Occipital lobe (tissue), 2 donors: ENCODE data around the gene NUBPL. TPM values are rescaled to one million over a fixed set of nuclear protein-coding genes. Genes with fewer than 3 reads are reported as not detected.

Experiments used
- small RNA-seq: library from RNA; depleted of rRNA; stranded (forward); fragments of <200 nt; gene quantifications from one replicate; pipeline ENCODE3, GENCODE V24; 2014
- total RNA-seq: library from RNA; depleted of rRNA; stranded (reverse); fragments of >200 nt; gene quantifications from one replicate; pipeline ENCODE4 v1.2.3, GENCODE V29; 2014

The NUBPL gene
- total RNA-seq, 1 donor from 2014 or later: 17.0 TPM

Small RNA genes within 50 kb of the gene (small RNA-seq; reads per million reads assigned to genes)
- gene RNU6-455P: not detected
- gene RNU6-602P: not detected

Other genes starting within 250 kb of the NUBPL start
- 32.3 TPM for gene HEATR5A, start 140.9 kb upstream of the NUBPL start, total RNA-seq
- 77.5 TPM for gene DTD2, start 103.9 kb upstream of the NUBPL start, total RNA-seq
- gene GPR33, start 73.4 kb upstream of the NUBPL start, total RNA-seq: not detected